WI38 (cell line): ENCODE data around the gene CDKAL1.

Source experiments
- H3K4me3 ChIP-seq: 2 replicates; pipeline ENCODE4 v1.5.1; 2011; ENCODE audit warnings: low read depth, mild to moderate bottlenecking, control low read depth, low read length
- TF ChIP-seq, protein P1 (sequence below): IDR thresholded peaks from 2 replicates; pipeline ENCODE4 v1.5.1; 2012; ENCODE audit warnings: low read depth, mild to moderate bottlenecking, control low read depth, low read length

CDKAL1 gene

DNA sequence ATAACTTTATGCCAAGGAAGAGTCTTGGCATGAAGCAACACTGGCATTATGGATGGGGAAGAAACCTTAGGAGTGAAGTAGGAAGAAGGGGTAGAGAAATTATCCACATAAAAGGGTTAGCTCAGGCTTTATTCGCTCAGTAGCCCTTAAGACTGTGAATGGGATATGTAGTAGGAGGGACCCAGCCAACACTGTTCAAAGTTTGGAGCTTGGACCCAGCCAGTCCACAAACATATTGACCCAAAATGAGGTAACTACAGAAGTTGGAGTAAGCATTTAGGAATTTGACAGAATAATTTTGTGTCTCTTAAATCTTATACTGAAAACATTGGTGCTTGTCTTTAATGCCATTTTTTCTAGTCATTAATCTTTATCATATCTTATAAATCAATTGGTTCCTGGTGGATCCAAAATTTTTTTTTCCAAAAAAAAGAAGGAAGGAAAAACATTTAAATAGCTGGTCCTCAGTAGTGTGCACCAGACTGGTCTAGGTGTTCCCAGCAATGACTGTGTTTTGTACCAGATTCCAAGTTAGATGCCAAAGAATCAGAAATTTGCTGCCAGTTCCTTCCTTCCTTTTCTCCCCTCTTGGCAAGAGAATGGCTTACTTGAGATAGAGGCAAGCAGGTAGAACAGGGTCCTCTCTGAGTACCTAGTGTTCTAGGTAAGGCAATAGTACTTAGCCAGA, 607.5 kb downstream of the CDKAL1 start:
- TF ChIP-seq, protein P1, sequence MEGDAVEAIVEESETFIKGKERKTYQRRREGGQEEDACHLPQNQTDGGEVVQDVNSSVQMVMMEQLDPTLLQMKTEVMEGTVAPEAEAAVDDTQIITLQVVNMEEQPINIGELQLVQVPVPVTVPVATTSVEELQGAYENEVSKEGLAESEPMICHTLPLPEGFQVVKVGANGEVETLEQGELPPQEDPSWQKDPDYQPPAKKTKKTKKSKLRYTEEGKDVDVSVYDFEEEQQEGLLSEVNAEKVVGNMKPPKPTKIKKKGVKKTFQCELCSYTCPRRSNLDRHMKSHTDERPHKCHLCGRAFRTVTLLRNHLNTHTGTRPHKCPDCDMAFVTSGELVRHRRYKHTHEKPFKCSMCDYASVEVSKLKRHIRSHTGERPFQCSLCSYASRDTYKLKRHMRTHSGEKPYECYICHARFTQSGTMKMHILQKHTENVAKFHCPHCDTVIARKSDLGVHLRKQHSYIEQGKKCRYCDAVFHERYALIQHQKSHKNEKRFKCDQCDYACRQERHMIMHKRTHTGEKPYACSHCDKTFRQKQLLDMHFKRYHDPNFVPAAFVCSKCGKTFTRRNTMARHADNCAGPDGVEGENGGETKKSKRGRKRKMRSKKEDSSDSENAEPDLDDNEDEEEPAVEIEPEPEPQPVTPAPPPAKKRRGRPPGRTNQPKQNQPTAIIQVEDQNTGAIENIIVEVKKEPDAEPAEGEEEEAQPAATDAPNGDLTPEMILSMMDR: no peak
- H3K4me3 ChIP-seq: no peak overlapping the region

DNA sequence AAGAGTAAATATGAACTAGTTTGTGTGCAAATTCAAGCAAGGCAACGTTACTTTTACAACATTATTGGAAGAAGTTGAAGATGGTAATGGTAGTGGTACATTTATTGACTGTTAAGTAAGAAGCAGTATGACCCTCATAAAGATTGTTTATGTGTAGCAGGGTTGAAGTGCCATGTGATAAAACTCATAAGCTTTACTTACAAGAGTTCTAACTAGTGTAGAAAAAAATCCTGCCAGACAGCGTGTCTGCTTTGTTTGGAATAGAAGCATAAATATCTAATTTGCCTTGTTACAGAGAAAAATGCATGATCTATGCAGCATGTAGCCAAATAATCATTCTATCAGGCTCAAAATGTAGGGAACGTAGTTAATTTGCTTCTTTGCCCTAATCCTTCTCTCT, 608.5 kb downstream of the CDKAL1 start:
- no peak overlapping the region for H3K4me3 ChIP-seq
- TF ChIP-seq, protein P1: no peak

DNA sequence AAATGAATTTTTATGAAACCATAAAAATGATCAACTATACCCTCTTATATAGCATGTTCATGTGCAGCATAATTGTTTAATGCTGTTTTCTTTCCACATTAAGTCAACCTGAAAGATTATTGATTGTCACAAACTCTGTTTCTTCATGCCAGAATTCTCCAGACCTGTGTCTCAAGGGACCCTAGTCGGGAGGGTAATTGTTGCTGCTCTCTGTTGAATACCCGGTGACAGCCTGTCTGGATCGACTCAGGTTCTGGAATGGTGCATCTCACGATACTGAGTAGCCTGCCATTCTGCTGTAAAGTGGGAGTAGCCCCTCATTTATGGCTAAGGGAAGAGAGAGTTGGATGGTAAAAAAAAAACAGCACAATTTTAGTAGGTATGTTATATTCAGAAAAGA, 609.4 kb downstream of the CDKAL1 start:
- TF ChIP-seq, protein P1: no peak
- no peak overlapping the region for H3K4me3 ChIP-seq

DNA sequence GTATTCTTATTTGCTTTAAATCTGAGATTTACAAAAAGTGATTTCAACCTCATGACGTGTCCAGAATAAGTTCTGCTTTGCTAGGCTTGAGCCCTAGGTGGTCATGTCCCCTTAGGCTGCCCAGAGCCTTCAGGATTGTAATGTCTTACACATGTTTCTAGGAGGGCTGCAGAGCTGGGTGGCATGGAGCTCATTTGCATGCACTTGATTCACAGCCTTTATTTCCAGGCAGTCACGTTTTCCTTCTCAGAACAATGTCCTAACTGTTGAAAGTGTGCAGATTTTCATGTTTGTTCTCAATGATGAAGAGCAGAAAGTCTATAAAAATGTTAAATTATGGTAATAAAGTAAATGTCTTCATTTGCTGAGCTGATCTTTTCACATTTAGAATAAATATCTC, 610.7 kb downstream of the CDKAL1 start:
- TF ChIP-seq, protein P1: no peak

DNA sequence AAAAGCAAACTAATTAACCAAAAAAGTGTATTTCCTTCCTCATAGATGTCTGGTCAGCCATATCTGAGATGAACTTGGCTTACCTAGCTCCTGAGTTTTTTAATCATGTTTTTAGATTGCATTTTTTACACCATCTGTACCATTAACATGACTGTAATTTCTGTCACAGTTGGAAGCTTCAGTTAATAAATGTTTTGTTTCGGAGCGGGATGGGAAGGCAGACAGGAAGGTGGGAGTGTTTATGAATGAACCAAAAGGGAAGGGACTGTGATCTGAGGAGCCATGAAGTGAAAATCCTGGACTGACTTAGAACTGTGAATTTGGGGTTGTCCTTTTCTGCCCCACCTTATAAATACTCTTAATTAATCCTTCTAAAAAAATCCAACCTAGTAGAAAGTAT, 613.7 kb downstream of the CDKAL1 start:
- TF ChIP-seq, protein P1: no peak
- no peak overlapping the region for H3K4me3 ChIP-seq

More for the DNA sequence above, 610.7 kb downstream of the CDKAL1 start:
- H3K4me3 ChIP-seq: no peak overlapping the region

DNA sequence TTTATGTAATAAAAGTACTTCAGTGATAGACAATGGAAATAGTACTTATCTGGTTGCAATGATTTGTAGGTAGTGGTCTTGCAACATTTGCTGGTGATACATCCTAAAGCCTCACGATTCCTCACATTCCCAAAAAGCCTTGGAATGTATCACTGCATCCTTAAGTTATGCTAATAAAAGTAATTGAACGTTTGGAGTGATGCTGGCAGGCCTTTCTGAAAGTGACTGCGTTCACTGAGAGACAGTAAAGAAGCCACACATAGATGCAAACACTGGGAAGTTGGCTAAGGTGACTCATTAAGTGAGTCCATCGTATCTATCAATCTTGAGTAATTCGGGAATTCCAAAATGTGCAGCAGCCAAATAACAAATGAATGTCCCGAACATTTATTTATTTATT, 615.2 kb downstream of the CDKAL1 start:
- H3K4me3 ChIP-seq: no peak overlapping the region
- TF ChIP-seq, protein P1: no peak

DNA sequence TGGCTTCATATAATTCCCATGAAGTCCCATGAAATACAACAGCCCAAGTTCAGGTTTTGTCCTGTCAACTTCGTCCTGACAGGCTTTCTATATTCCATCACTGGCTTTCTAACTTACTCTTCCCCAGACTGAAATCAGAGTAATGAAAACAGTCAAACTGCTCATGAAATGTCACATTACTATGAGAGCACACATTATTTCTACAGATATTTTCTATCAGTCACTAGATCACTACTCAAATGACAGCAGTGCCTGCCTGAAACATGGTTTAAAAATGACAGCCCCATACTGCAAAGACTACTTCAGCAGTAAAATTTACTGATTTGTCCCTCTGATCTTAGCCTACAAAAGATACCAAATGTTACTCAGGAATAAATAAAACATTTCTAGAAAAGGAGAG, 616.4 kb downstream of the CDKAL1 start:
- H3K4me3 ChIP-seq: no peak overlapping the region
- TF ChIP-seq, protein P1: no peak
